ENCODE measurements around the gene USP9X.
"Not testable (repeated sequence)": the region's sequence is repeated elsewhere in the genome, so short reads cannot be mapped to it uniquely, and the experiment has no call there.

- TF ChIP-seq, protein P1, sequence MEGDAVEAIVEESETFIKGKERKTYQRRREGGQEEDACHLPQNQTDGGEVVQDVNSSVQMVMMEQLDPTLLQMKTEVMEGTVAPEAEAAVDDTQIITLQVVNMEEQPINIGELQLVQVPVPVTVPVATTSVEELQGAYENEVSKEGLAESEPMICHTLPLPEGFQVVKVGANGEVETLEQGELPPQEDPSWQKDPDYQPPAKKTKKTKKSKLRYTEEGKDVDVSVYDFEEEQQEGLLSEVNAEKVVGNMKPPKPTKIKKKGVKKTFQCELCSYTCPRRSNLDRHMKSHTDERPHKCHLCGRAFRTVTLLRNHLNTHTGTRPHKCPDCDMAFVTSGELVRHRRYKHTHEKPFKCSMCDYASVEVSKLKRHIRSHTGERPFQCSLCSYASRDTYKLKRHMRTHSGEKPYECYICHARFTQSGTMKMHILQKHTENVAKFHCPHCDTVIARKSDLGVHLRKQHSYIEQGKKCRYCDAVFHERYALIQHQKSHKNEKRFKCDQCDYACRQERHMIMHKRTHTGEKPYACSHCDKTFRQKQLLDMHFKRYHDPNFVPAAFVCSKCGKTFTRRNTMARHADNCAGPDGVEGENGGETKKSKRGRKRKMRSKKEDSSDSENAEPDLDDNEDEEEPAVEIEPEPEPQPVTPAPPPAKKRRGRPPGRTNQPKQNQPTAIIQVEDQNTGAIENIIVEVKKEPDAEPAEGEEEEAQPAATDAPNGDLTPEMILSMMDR (conservative IDR thresholded peaks at IDR 0.05; ENCODE audit: low read depth in 2 of 2), result not testable (repeated sequence)
- not testable (repeated sequence) for TF ChIP-seq EZH2 (IDR thresholded peaks at IDR 0.05; ENCODE audit: low read depth, unreplicated experiment); REST (IDR thresholded peaks at IDR 0.05; ENCODE audit: unreplicated experiment); POLR2AphosphoS5 (IDR thresholded peaks at IDR 0.05; ENCODE audit: low read depth); JUNB (IDR thresholded peaks at IDR 0.05; ENCODE audit: unreplicated experiment); CREB1 (CRISPR knock-in tag; IDR thresholded peaks at IDR 0.05; ENCODE audit: low read depth); NANOG (IDR thresholded peaks at IDR 0.05; ENCODE audit: borderline replicate concordance); STAT1 (IDR thresholded peaks at IDR 0.05; ENCODE audit: unreplicated experiment); EZH2phosphoT487 (IDR thresholded peaks at IDR 0.05; ENCODE audit: unreplicated experiment)
These were observed 22.0 kb upstream of the USP9X start for GRCh38 chrX:41063276-41063675.
